HepG2 (cell line): Measurements from ENCODE around the gene PGGT1B.

Experiments used
- IRF1 ChIP-seq: sonication (generic); formaldehyde crosslinking; IDR thresholded peaks from 2 replicates; pipeline ENCODE4 v1.4.0; 2020; ENCODE audit warnings: low read depth, mild to moderate bottlenecking, missing genetic modification reagents
- ZNF644 ChIP-seq: IDR thresholded peaks from 2 replicates; pipeline ENCODE4 v1.6.1; 2016; ENCODE audit warnings: low read depth

- TF ChIP-seq IRF1 (CRISPR knock-in tag) (no peak), ZNF644 (no peak)
Observed at GRCh38 chr5:115289104-115289503, 26.4 kb upstream of the PGGT1B start.
